ENCODE results near the gene ENTPD2.

DNA sequence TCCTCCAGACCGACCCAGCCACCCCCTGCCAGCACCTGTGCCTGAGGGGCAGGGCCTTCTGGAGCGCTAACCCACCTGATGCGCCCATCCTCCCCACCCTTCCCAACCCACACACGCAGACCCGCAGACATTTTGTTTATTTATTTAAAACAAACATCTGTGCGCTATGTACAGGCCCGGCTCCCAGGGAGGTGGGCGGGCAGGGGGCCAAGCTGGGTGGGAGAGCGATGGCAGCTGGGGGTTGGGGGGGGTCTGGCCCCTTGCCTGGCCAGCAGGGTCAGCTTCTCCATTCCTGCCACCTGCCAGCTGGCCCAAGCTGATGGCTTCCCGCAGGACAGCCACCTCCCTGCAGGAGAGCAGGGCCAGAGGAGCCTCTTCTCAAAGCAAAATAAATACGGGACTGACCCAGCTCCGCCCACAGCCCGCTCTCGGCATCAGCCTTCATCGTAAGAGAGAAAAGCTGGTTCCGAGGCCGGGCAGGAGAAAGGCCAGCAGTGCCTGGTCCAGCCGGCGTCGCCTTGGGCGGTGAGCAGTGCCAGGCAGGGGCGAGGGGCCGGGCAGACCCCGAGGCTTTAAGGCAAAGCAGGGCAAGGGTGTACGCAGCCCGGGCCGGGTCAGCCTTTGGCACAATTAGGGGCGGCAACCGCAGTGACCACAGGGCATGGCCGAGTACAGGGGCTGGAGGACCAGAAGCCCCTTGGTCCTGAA is 46.6 kb downstream of the ENTPD2 start:
- TF ChIP-seq, protein P1, sequence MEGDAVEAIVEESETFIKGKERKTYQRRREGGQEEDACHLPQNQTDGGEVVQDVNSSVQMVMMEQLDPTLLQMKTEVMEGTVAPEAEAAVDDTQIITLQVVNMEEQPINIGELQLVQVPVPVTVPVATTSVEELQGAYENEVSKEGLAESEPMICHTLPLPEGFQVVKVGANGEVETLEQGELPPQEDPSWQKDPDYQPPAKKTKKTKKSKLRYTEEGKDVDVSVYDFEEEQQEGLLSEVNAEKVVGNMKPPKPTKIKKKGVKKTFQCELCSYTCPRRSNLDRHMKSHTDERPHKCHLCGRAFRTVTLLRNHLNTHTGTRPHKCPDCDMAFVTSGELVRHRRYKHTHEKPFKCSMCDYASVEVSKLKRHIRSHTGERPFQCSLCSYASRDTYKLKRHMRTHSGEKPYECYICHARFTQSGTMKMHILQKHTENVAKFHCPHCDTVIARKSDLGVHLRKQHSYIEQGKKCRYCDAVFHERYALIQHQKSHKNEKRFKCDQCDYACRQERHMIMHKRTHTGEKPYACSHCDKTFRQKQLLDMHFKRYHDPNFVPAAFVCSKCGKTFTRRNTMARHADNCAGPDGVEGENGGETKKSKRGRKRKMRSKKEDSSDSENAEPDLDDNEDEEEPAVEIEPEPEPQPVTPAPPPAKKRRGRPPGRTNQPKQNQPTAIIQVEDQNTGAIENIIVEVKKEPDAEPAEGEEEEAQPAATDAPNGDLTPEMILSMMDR (conservative IDR thresholded peaks at IDR 0.05): no peak
- TF ChIP-seq ZFX (IDR thresholded peaks at IDR 0.05): no peak
